HepG2 (cell line): Measurements from ENCODE around the gene KLHL40. TPM values are rescaled to one million over a fixed set of nuclear protein-coding genes. Genes with fewer than 3 reads are reported as not detected.

ENCODE experiments used
- ATAC-seq: fragments of 200-7000 bp; cut with Tn5 transposase; 3 replicates; pipeline ENCODE4 v1.9.1; 2020; ENCODE audit warnings: mild to moderate bottlenecking, moderate library complexity
- BruUV-seq: library from RNA; stranded (reverse); fragments of 400-500 nt; replicated peaks from 2 replicates; lab custom pipeline; 2021; lab: Mats Ljungman, UMichigan
- CTCF ChIA-PET: fragments of 300-600 bp; formaldehyde crosslinking; extraction: SDS; loops from one replicate; lab custom pipeline; 2021; ENCODE audit warnings: low total read pairs, inconsistent platforms, low intra/inter-chr PET ratio; lab: Yijun Ruan, JAX
- POLR2A ChIA-PET: fragments of 350-600 bp; sonication (Branson Sonifier 250); formaldehyde crosslinking; loops from one replicate; lab custom pipeline; 2020; ENCODE audit warnings: antibody characterized with exemption, inconsistent platforms; lab: Yijun Ruan, JAX
- DNase-seq: peaks from one replicate; pipeline ENCODE4 v3.0.0-alpha.2; 2015; ENCODE audit warnings: low spot score
- FAIRE-seq: peaks from 3 replicates; lab custom pipeline; 2011; peaks lifted over from hg19 to GRCh38; lab: Jason Lieb, UNC
- H2AFZ ChIP-seq: one replicate; pipeline ENCODE4 v1.6.1; 2011; ENCODE audit warnings: low read length, inconsistent platforms
- H3K27ac ChIP-seq: fragments of 300-600 bp; 3 replicates; pipeline ENCODE4 v1.8.0; 2011; ENCODE audit warnings: mixed run types, mild to moderate bottlenecking, mixed read lengths, low read length, inconsistent platforms; ENCODE audit not compliant: insufficient read depth; ENCODE audit errors: extremely low read length
- H3K27me3 ChIP-seq, 2 experiments: fragments of 200-600 bp in 1 of 2; 2 replicates in 1 of 2; 3 replicates in 1 of 2; pipeline versions ENCODE4 v1.6.0 to v1.8.0; 2011; ENCODE audit warnings: low read length in 2 of 2, mild to moderate bottlenecking in 2 of 2, moderate library complexity in 2 of 2, inconsistent platforms in 1 of 2; ENCODE audit not compliant: insufficient read depth in 2 of 2, control insufficient read depth in 1 of 2
- H3K36me3 ChIP-seq, 2 experiments: fragments of 200-600 bp in 1 of 2; replicated peaks in 1 of 2; 2 replicates in 1 of 2; 3 replicates in 1 of 2; pipeline versions ENCODE4 v1.5.1 to v1.8.0; 2011; ENCODE audit warnings: low read length in 2 of 2, inconsistent platforms in 1 of 2; ENCODE audit not compliant: insufficient read depth in 2 of 2, control insufficient read depth in 1 of 2
- H3K4me1 ChIP-seq: 2 replicates; pipeline ENCODE4 v1.5.1; 2012; ENCODE audit warnings: low read length, inconsistent platforms; ENCODE audit not compliant: insufficient read depth
- H3K4me2 ChIP-seq: 2 replicates; pipeline ENCODE4 v1.6.0; 2011; ENCODE audit warnings: low read depth, low read length, inconsistent platforms
- H3K4me3 ChIP-seq, 3 experiments: fragments of 200-600 bp in 1 of 3; sonication (generic), shearing (Covaris generic) in 1 of 3; replicated peaks in 1 of 3; 2 replicates each; pipeline ENCODE4 v1.5.1; 2011 to 2016; ENCODE audit warnings: low read length in 3 of 3, inconsistent platforms in 2 of 3, low read depth in 2 of 3, mild to moderate bottlenecking in 2 of 3, control low read depth in 1 of 3, mixed read lengths in 1 of 3; ENCODE audit not compliant: insufficient read depth in 1 of 3
- H3K79me2 ChIP-seq: one replicate; pipeline ENCODE4 v1.6.1; 2011; ENCODE audit warnings: low read length, inconsistent platforms; ENCODE audit not compliant: insufficient read depth
- H3K9ac ChIP-seq: 2 replicates; pipeline ENCODE4 v1.6.0; 2011; ENCODE audit warnings: mild to moderate bottlenecking, low read depth, low read length, inconsistent platforms; ENCODE audit not compliant: insufficient read depth
- H3K9me3 ChIP-seq: 2 replicates; pipeline ENCODE4 v1.5.1; 2012; ENCODE audit warnings: mild to moderate bottlenecking, low read length
- H4K20me1 ChIP-seq: 2 replicates; pipeline ENCODE4 v1.6.0; 2011; ENCODE audit warnings: inconsistent platforms, mild to moderate bottlenecking, low read length, moderate library complexity; ENCODE audit not compliant: insufficient read depth
- MEF2D ChIP-seq: sonication (generic); formaldehyde crosslinking; IDR thresholded peaks from 2 replicates; pipeline ENCODE4 v1.5.1; 2020; ENCODE audit warnings: mild to moderate bottlenecking, missing genetic modification reagents
- PTBP1 ChIP-seq: fragments of 200-400 bp; formaldehyde crosslinking; IDR thresholded peaks from 2 replicates; pipeline ENCODE4 v1.6.1; 2018; ENCODE audit warnings: low read length, low read depth; ENCODE audit not compliant: poor library complexity, severe bottlenecking
- RBM22 ChIP-seq: fragments of 200-400 bp; formaldehyde crosslinking; optimal IDR thresholded peaks from 2 replicates; pipeline ENCODE3; 2017; ENCODE audit warnings: mild to moderate bottlenecking, low read length, moderate library complexity
- WGBS: methylation state at CpG from one replicate; pipeline ENCODE4 v1.1.6; 2017; ENCODE audit warnings: low lambda C conversion rate; 5-methylcytosine and 5-hydroxymethylcytosine counted together
- in situ Hi-C: cut with HindIII; loops from 2 replicates; pipeline ENCODE4 v1.10.0; 2017; ENCODE audit warnings: low pct_unique_long_range_greater_than_20kb; ENCODE audit not compliant: extremely low pct_ligation_motif_present
- intact Hi-C: fragments of 100-400 bp; cut with micrococcal nuclease; formaldehyde crosslinking; loops from one replicate; pipeline ENCODE4 v1.10.0; 2022; ENCODE audit not compliant: unreplicated experiment
- polyA plus RNA-seq, 8 experiments: library from polyadenylated mRNA; depleted of rRNA in 3 of 8; stranded (reverse) in 7 of 8; unstranded in 1 of 8; fragments of >200 nt; fragmentation: Illumina TruSeq in 4 of 8; extraction: Trizol in 4 of 8; gene quantifications; 2 replicates each; pipeline versions ENCODE4 v1.2.1 to v1.2.3, GENCODE V29; 2011 to 2016; ENCODE audit warnings: low read depth in 4 of 8, missing spikeins in 1 of 8, mixed read lengths in 1 of 8; ENCODE audit not compliant: insufficient read depth in 1 of 8
- total RNA-seq, 5 experiments: library from RNA; depleted of rRNA; stranded (reverse); fragments of >200 nt; fragmentation: Illumina TruSeq; extraction: Trizol; gene quantifications; 2 replicates each; pipeline ENCODE4 v1.2.3, GENCODE V29; 2016; ENCODE audit warnings: low read depth in 1 of 5

Gene KLHL40
- total and polyA plus RNA-seq, 2 of the 13 experiments (the other 11 are each of a cell fraction or from before 2014, with no cell fraction given) = not detected

DNA sequence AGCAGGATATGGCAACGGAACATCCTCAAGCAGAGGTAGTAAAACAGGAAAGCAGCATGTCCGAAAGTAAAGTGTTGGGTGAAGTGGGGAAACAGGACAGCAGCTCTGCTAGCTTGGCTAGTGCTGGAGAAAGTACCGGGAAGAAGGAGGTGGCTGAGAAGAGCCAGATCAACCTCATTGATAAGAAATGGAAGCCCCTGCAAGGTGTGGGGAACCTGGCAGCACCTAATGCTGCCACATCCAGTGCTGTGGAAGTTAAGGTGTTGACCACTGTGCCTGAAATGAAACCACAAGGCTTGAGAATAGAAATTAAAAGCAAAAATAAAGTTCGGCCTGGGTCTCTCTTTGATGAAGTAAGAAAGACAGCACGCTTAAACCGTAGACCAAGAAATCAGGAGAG, 46.1 kb upstream of the KLHL40 start:
- in situ Hi-C loops (no loop called here), intact Hi-C loops (no loop called here)
- no peaks in the 10 kb centered on the region for H3K9me3 ChIP-seq
- 97% methylated on average over 6 of the region's 6 CpGs for WGBS
- BruUV-seq = no TSS peak
- H3K36me3 ChIP-seq = peaks cover 33 to 82% of the 10 kb centered on the region in 2 experiments
- H3K9ac ChIP-seq = no peak overlapping the region
- no peak overlapping the region for H3K27ac ChIP-seq
- H3K4me2 ChIP-seq = no peak overlapping the region
- no peaks in the 10 kb centered on the region for H4K20me1 ChIP-seq
- ATAC-seq (no peak), FAIRE-seq (no peak), DNase-seq (no peak)
- ChIA-PET POLR2A (no interaction called here), CTCF (no interaction called here)
- no peaks in the 10 kb centered on the region for H3K79me2 ChIP-seq
- no peaks in the 10 kb centered on the region for H3K4me1 ChIP-seq
- TF ChIP-seq PTBP1 = no peak
- TF ChIP-seq RBM22 = peak; percentile 86
- no peaks in the 10 kb centered on the region for H3K27me3 ChIP-seq
- H2AFZ ChIP-seq = no peak overlapping the region
- H3K4me3 ChIP-seq = no peak overlapping the region

- peaks cover 32 to 86% of the 10 kb centered on the region in 2 experiments for H3K36me3 ChIP-seq
- no peak overlapping the region for H3K4me3 ChIP-seq
- H3K27ac ChIP-seq = no peak overlapping the region
- no peaks in the 10 kb centered on the region for H3K27me3 ChIP-seq
- ChIA-PET CTCF (no interaction called here), POLR2A (no interaction called here)
- DNase-seq (no peak), ATAC-seq (no peak), FAIRE-seq (no peak)
- no peaks in the 10 kb centered on the region for H3K4me1 ChIP-seq
- H3K9me3 ChIP-seq = no peaks in the 10 kb centered on the region
- H4K20me1 ChIP-seq = no peaks in the 10 kb centered on the region
- BruUV-seq = no TSS peak
- no peak overlapping the region for H3K4me2 ChIP-seq
- no peak overlapping the region for H3K9ac ChIP-seq
- H2AFZ ChIP-seq = no peak overlapping the region
- H3K79me2 ChIP-seq = no peaks in the 10 kb centered on the region
- in situ Hi-C loops = no loop called here
- no peak for TF ChIP-seq MEF2D
- intact Hi-C loops = no loop called here
Measured at GRCh38 chr3:42640129-42640528, 45.2 kb upstream of the KLHL40 start.
